Amniotic epithelial cell (primary cell): ENCODE measurements around the gene PVRIG.
"Not testable (repeated sequence)": the region's sequence is repeated elsewhere in the genome, so short reads cannot be mapped to it uniquely, and the experiment has no call there.

Experiments
- DNase-seq: peaks from one replicate; pipeline ENCODE4 v3.0.0-alpha.2; 2010; ENCODE audit warnings: low read depth

PVRIG gene

GRCh38 chr7:100234660-100235317, 15.0 kb downstream of the PVRIG start:
- not testable (repeated sequence) for DNase-seq

DNA sequence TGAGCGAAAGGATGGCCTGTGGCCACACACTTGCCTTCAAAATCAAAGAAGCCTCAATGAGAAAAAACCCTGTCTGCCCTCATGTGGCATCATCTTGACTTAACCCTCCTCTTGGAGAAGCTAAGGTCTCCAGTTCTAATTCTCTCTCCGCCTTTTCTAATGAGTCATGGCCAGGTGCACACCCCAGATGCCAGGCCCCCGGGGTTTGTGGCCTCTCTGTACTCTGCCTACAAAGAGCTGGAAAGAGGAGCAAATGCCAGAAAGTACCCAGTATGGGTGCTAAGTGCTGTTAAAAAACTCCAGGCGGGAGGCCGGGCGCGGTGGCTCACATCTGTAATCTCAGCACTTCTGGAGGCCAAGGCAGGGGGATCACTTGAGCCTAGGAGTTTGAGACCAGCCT, 20.2 kb downstream of the PVRIG start:
- not testable (repeated sequence) for DNase-seq

GRCh38 chr7:100243385-100243784, 23.6 kb downstream of the PVRIG start:
- not testable (repeated sequence) for DNase-seq

GRCh38 chr7:100244988-100245605, 25.3 kb downstream of the PVRIG start:
- DNase-seq, result not testable (repeated sequence)

DNA sequence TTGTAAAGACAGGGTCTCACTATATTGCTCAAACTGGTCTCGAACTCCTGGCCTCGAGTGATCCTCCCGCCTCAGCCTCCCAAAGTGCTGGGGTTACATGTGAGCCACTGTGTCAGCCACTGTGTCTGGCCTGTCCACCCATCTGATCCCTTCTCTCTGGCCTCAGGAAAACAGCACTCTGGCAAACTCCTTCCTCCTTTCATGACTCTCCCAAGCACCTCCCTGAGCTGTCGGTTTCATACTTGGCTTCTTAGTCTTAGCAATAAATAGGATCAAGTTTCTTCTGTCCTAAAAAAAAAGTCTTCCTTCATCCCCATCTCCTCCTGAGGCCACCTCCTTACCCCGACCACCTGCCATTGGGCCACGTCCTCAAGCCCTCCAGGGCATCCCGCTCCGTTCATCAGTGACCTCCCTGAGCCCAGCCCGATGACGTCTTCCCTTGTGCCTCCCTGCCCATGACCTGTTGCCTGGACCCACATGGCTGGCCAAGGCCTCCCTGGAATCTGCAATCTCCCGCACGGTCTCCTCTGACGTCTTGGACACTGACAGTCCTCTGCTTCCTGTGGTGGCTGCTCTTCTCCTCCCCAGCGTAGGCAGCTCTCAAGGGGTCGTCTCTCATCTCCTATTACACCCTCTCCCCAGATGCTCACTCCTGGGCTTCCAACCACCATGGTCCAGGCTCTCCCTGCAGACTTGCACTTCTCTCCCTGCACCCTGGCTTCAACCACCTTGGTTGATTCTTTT, 26.5 kb downstream of the PVRIG start:
- DNase-seq, result not testable (repeated sequence)

GRCh38 chr7:100246865-100247137, 27.1 kb downstream of the PVRIG start:
- not testable (repeated sequence) for DNase-seq

- DNase-seq, result peak; percentile 61
These were observed 27.5 kb downstream of the PVRIG start for GRCh38 chr7:100247152-100247757.

GRCh38 chr7:100248483-100248882, 28.7 kb downstream of the PVRIG start:
- no peak for DNase-seq

- DNase-seq, result no peak
These were observed 37.3 kb downstream of the PVRIG start for GRCh38 chr7:100257017-100257416.

DNA sequence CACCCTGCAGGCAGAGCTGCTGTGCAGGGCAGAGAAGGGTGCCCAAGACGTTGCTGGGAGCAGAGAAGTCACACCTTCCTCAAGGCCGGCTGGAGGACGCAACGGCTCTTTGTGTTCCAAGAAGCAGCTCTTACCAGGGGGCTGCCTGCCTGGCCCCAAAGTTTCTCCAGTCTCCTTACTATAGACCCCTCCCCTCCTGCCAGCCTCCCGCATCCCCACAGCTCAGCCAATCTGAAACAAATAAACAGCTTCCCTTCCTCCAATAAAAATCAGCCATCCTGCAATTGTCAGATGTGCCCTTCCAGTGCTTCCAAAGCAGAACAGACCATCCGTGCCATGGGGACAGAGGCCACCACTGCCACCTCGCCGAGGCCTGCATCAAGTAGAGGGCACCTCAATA, 40.2 kb downstream of the PVRIG start:
- not testable (repeated sequence) for DNase-seq

GRCh38 chr7:100262896-100263295, 43.1 kb downstream of the PVRIG start:
- DNase-seq, result not testable (repeated sequence)

DNA sequence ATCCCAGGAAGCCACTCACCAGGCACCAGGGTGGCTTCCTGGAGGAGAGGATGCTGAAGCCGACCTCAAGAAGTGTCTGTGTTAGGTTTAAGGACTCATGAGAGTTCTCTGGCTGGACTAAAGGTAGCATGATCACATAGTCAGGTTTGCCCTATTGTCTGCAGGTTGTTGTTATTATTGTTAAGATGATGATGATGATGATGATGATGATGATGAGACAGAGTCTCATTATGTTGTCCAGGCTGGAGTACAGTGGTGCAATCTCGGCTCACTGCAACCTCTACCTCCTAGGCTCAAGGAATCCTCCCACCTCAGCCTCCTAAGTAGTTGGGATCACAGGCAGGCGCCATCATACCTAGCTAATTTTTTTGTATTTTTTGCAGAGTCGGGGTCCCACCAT, 44.5 kb downstream of the PVRIG start:
- not testable (repeated sequence) for DNase-seq

- DNase-seq, result peak; percentile 39
These were observed 45.0 kb downstream of the PVRIG start for GRCh38 chr7:100264669-100265165.

- not testable (repeated sequence) for DNase-seq
These were observed 46.1 kb downstream of the PVRIG start for GRCh38 chr7:100265851-100266250.

DNA sequence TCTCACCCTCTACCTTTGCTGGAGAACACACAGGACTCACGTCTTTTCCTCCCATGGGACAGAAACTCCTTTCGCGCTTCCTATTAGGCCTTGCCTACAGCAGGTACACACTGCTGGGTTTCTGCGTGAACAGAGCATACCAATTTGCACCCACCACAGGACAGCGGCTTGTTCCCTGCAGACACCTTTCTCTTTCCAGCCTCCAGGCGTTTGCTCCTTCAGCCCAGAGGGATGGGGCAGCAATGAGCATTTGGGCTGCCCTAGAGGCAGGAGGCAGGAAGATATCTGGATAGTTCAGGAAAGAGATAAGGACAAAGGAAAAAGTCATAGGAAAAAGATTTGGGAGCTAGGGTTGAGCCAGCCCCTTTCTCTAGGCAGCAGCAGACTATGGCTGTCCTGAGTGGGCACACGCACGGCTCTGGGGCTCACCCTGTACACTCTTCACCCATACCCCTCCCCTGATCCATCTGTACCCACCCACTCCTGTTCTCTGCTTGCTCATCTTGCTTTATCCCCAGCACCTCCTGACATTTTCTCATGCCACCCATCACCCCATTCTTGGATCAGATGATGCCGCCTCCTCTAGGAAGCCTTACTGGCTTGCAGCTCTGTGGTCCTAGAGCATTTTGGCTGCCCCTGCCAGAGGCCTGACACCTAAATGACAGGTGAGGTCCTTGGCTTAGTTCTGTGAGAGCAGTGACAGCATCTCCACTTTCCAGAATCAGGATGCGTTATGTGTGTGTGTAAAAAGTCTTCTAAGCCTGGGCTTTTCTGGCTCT, 47.0 kb downstream of the PVRIG start:
- DNase-seq, result no peak

DNA sequence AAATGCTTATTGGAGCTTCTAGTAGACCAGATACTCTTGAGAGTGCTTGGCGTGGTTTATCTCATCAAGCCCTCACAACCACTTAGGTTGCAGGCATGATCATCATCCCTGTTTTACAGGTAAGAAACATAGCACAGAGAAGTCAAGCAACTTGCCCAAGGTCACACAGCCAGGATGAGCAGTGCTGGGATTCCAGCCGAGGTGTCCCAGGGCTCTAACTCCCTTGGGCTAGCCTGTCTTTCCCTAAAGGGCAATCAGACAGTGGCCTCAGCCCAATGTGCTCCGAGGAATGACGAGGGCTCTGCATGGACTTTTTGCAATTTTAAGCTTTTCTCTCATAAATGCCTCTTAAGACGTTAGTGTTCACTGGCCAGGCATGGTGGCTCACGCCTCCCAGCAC, 47.9 kb downstream of the PVRIG start:
- DNase-seq, result no peak

DNA sequence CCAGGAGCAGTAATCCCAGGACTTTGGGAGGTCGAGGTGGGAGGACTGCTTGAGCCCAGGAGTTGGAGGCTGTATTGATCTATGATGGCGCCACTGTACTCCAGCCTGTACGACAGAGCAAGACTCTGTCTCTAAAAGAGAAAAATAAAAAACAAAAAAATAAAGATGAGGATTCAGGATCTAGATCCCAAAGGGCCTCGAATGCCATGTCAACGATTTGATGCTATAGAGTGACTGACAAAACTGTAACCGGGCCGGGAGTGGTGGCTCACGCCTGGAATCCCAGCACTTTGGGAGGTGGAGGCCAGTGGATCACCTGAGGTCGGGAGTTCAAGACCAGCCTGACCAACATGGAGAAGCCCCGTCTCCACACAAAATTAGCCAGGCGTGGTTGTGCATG, 49.1 kb downstream of the PVRIG start:
- DNase-seq, result not testable (repeated sequence)

GRCh38 chr7:100269306-100270045, 49.7 kb downstream of the PVRIG start:
- not testable (repeated sequence) for DNase-seq

GRCh38 chr7:100270046-100270918, 50.5 kb downstream of the PVRIG start:
- DNase-seq, result peak; percentile 10
